Prostate gland (tissue), 2 donors: Measurements from ENCODE around the gene CAMSAP1.
"Not testable (repeated sequence)": the region's sequence is repeated elsewhere in the genome, so short reads cannot be mapped to it uniquely, and the experiment has no call there.

Experiments
- CTCF ChIP-seq, 4 experiments: fragments of 200-600 bp in 2 of 4; fragments of 450-650 bp in 2 of 4; sonication (generic) in 2 of 4; IDR thresholded peaks; 1 replicate in 3 of 4; 2 replicates in 1 of 4; pipeline ENCODE4 v1.5.1; 2016 to 2019; ENCODE audit warnings: antibody characterized with exemption in 4 of 4, mild to moderate bottlenecking in 2 of 4, moderate library complexity in 2 of 4
- POLR2A ChIP-seq: fragments of 450-650 bp; IDR thresholded peaks from one replicate; pipeline ENCODE4 v1.6.1; 2016; ENCODE audit warnings: antibody characterized with exemption, mild to moderate bottlenecking
- POLR2AphosphoS5 ChIP-seq: sonication (generic); formaldehyde crosslinking; IDR thresholded peaks from one replicate; pipeline ENCODE4 v1.6.1; 2017; ENCODE audit warnings: antibody characterized with exemption

- not testable (repeated sequence) for TF ChIP-seq CTCF (IDR thresholded peaks at IDR 0.05); POLR2A; POLR2AphosphoS5
Measured at GRCh38 chr9:135947105-135947504, 39.8 kb upstream of the CAMSAP1 start.
